Measurements from ENCODE around the gene SH3D19. TPM values are rescaled to one million over a fixed set of nuclear protein-coding genes. Genes with fewer than 3 reads are reported as not detected.

The SH3D19 gene
- total RNA-seq: 29.2 and 35.9 TPM in 2 replicates

GRCh38 chr4:151325111-151325948 lies at the start of gene SH3D19:
TSS of gene SH3D19 (minus strand) at chr4:151325605. CDS start at chr4:151325352, 253 bp downstream.

GRCh38 chr4:151276787-151277562 lies 48.4 kb downstream of the SH3D19 start, which contains the start of gene PRSS48:
TSS of gene PRSS48 (plus strand) at chr4:151277161. CDS start at chr4:151277173, 12 bp downstream.

GRCh38 chr4:151099229-151099975 lies 226.0 kb downstream of the SH3D19 start, which contains the start of gene RPS3A:
TSS of gene RPS3A (plus strand) at chr4:151099628. CDS start at chr4:151099653, 25 bp downstream.

Other genes with a start within 250 kb of the SH3D19 start
- 2,280 and 2,755 TPM in 2 replicates for gene RPS3A, start 226.0 kb downstream of the SH3D19 start, total RNA-seq
- gene PRSS48, start 48.4 kb downstream of the SH3D19 start, total RNA-seq: not detected in 2 replicates
- gene FHIP1A, start 83.6 kb upstream of the SH3D19 start, total RNA-seq: 0.43 and 1.2 TPM in 2 replicates